Common myeloid progenitor, CD34-positive (primary cell): ENCODE measurements around the gene BMP5.

ENCODE experiments used
- CTCF ChIA-PET: fragments of 350-600 bp; sonication (Branson Sonifier 250); formaldehyde crosslinking; loops from one replicate; lab custom pipeline; 2021; ENCODE audit warnings: antibody characterized with exemption; lab: Charles Lee
- POLR2A ChIA-PET: fragments of 350-600 bp; sonication (Branson Sonifier 250); formaldehyde crosslinking; loops from one replicate; lab custom pipeline; 2021; ENCODE audit warnings: antibody characterized with exemption; lab: Charles Lee
- DNase-seq, 3 donors: peaks; one replicate each; pipeline versions ENCODE4 v3.0.0 to v3.0.0-alpha.2; 2013
- H3K27ac ChIP-seq, 2 experiments: 1 replicate in 1 of 2; 2 replicates in 1 of 2; pipeline ENCODE4 v1.7.0; 2013; ENCODE audit warnings: inconsistent platforms in 2 of 2, low read length in 2 of 2, mild to moderate bottlenecking in 2 of 2, low read depth in 1 of 2, moderate library complexity in 1 of 2; ENCODE audit not compliant: severe bottlenecking in 2 of 2, insufficient read depth in 1 of 2, poor library complexity in 1 of 2
- H3K27me3 ChIP-seq, 5 experiments: replicated peaks in 2 of 5; 1 replicate in 3 of 5; 2 replicates in 2 of 5; pipeline versions ENCODE4 v1.6.1 to v1.7.0; 2013; ENCODE audit warnings: low read length in 4 of 5, mild to moderate bottlenecking in 2 of 5, moderate library complexity in 2 of 5, inconsistent platforms in 1 of 5; ENCODE audit not compliant: insufficient read depth in 5 of 5, control insufficient read depth in 4 of 5
- H3K36me3 ChIP-seq, 4 experiments: 1 replicate in 2 of 4; 2 replicates in 2 of 4; pipeline versions ENCODE4 v1.6.1 to v1.7.0; 2013; ENCODE audit warnings: low read length in 3 of 4, control low read depth in 1 of 4, mild to moderate bottlenecking in 1 of 4; ENCODE audit not compliant: control insufficient read depth in 4 of 4, insufficient read depth in 4 of 4
- H3K4me1 ChIP-seq, 4 experiments: 1 replicate in 3 of 4; 2 replicates in 1 of 4; pipeline versions ENCODE4 v1.6.1 to v1.7.1; 2013; ENCODE audit warnings: low read length in 3 of 4, mild to moderate bottlenecking in 3 of 4, control low read depth in 1 of 4, inconsistent platforms in 1 of 4, moderate library complexity in 1 of 4; ENCODE audit not compliant: control insufficient read depth in 4 of 4, insufficient read depth in 4 of 4; ENCODE audit errors: control extremely low read depth in 1 of 4
- H3K4me3 ChIP-seq, 7 experiments: 1 replicate in 4 of 7; 2 replicates in 3 of 7; pipeline versions ENCODE4 v1.5.1 to v1.7.0; 2013; ENCODE audit warnings: mild to moderate bottlenecking in 7 of 7, low read length in 6 of 7, moderate library complexity in 6 of 7, inconsistent platforms in 2 of 7, low read depth in 2 of 7, control low read depth in 1 of 7; ENCODE audit not compliant: insufficient read depth in 4 of 7, control insufficient read depth in 1 of 7; ENCODE audit errors: extremely low read depth in 1 of 7
- H3K9me3 ChIP-seq, 5 experiments: 1 replicate in 4 of 5; 2 replicates in 1 of 5; pipeline versions ENCODE4 v1.6.1 to v1.7.1; 2013; ENCODE audit warnings: low read length in 4 of 5, mild to moderate bottlenecking in 2 of 5, inconsistent platforms in 1 of 5, low read depth in 1 of 5, moderate library complexity in 1 of 5; ENCODE audit not compliant: control insufficient read depth in 4 of 5, insufficient read depth in 2 of 5; ENCODE audit errors: control extremely low read depth in 1 of 5
- WGBS: methylation state at CpG from one replicate; pipeline ENCODE4 v1.1.5; 2013; ENCODE audit not compliant: insufficient coverage; 5-methylcytosine and 5-hydroxymethylcytosine counted together

The BMP5 gene

GRCh38 chr6:55782275-55782674 is 93.1 kb downstream of the BMP5 start:
- DNase-seq = no peak
- ChIA-PET POLR2A (no interaction called here), CTCF (no interaction called here)
- WGBS = 100% methylated on average over 1 of the region's 2 CpGs
- Histone ChIP-seq H3K27ac (no peak overlapping the region), H3K36me3 (no peaks in the 10 kb centered on the region), H3K27me3 (no peaks in the 10 kb centered on the region), H3K4me1 (no peaks in the 10 kb centered on the region), H3K9me3 (no peaks in the 10 kb centered on the region), H3K4me3 (no peak overlapping the region)

GRCh38 chr6:55778705-55779104 is 96.7 kb downstream of the BMP5 start:
- WGBS = no CpG with 5 or more reads among the region's 2 CpGs

GRCh38 chr6:55777469-55777868 is 97.9 kb downstream of the BMP5 start:
- DNase-seq = no peak
- POLR2A ChIA-PET = no interaction called here
- Histone ChIP-seq H3K4me3 (no peak overlapping the region), H3K27me3 (no peaks in the 10 kb centered on the region), H3K9me3 (no peaks in the 10 kb centered on the region), H3K27ac (no peak overlapping the region), H3K4me1 (no peaks in the 10 kb centered on the region), H3K36me3 (no peaks in the 10 kb centered on the region)
- CTCF ChIA-PET = no interaction called here
- WGBS = no CpG with 5 or more reads among the region's 1 CpG

More at GRCh38 chr6:55778705-55779104, 96.7 kb downstream of the BMP5 start:
- Histone ChIP-seq H3K27me3 (no peaks in the 10 kb centered on the region), H3K4me3 (no peak overlapping the region), H3K9me3 (no peaks in the 10 kb centered on the region), H3K36me3 (no peaks in the 10 kb centered on the region), H3K4me1 (no peaks in the 10 kb centered on the region), H3K27ac (no peak overlapping the region)
- POLR2A ChIA-PET = no interaction called here
- CTCF ChIA-PET = no interaction called here
- no peak for DNase-seq

GRCh38 chr6:55776113-55776512 is 99.3 kb downstream of the BMP5 start:
- WGBS = no CpG with 5 or more reads among the region's 1 CpG
- no peak overlapping the region for H3K27ac ChIP-seq
- H3K4me3 ChIP-seq = no peak overlapping the region
- ChIA-PET POLR2A (no interaction called here), CTCF (no interaction called here)
- no peaks in the 10 kb centered on the region for H3K36me3 ChIP-seq
- no peaks in the 10 kb centered on the region for H3K27me3 ChIP-seq
- no peaks in the 10 kb centered on the region for H3K9me3 ChIP-seq
- no peaks in the 10 kb centered on the region for H3K4me1 ChIP-seq
- no peak for DNase-seq

- ChIA-PET POLR2A (no interaction called here), CTCF (no interaction called here)
- no peak overlapping the region for H3K4me3 ChIP-seq
- H3K9me3 ChIP-seq = no peaks in the 10 kb centered on the region
- no peaks in the 10 kb centered on the region for H3K4me1 ChIP-seq
- DNase-seq = no peak
- H3K27ac ChIP-seq = no peak overlapping the region
- no peaks in the 10 kb centered on the region for H3K27me3 ChIP-seq
- H3K36me3 ChIP-seq = no peaks in the 10 kb centered on the region
Measured at GRCh38 chr6:55775029-55775318, 100.4 kb downstream of the BMP5 start.

- H3K36me3 ChIP-seq = no peaks in the 10 kb centered on the region
- no peak overlapping the region for H3K27ac ChIP-seq
- DNase-seq = no peak
- ChIA-PET POLR2A (no interaction called here), CTCF (no interaction called here)
- H3K4me3 ChIP-seq = no peak overlapping the region
- H3K4me1 ChIP-seq = no peaks in the 10 kb centered on the region
- WGBS = 100% methylated on average over 2 of the region's 5 CpGs
- H3K27me3 ChIP-seq = no peaks in the 10 kb centered on the region
- H3K9me3 ChIP-seq = no peaks in the 10 kb centered on the region
Measured at GRCh38 chr6:55774286-55775028, 100.9 kb downstream of the BMP5 start.

- Histone ChIP-seq H3K4me1 (no peaks in the 10 kb centered on the region), H3K27me3 (no peaks in the 10 kb centered on the region), H3K27ac (no peak overlapping the region), H3K4me3 (no peak overlapping the region), H3K36me3 (no peaks in the 10 kb centered on the region), H3K9me3 (no peaks in the 10 kb centered on the region)
- ChIA-PET POLR2A (no interaction called here), CTCF (no interaction called here)
- WGBS = 99% methylated on average over 8 of the region's 9 CpGs
- DNase-seq = no peak
Measured at GRCh38 chr6:55773620-55774216, 101.7 kb downstream of the BMP5 start.
